HG03432 (cell line): ENCODE results near the gene DSCAM.
"Not testable (repeated sequence)": the region's sequence is repeated elsewhere in the genome, so short reads cannot be mapped to it uniquely, and the experiment has no call there.

Experiments
- ATAC-seq: cut with Tn5 transposase; IDR thresholded peaks from one replicate; pipeline ENCODE4 v1.9.1; 2021; ENCODE audit warnings: mild to moderate bottlenecking, moderate library complexity; ENCODE audit not compliant: unreplicated experiment

Gene DSCAM, protein sequence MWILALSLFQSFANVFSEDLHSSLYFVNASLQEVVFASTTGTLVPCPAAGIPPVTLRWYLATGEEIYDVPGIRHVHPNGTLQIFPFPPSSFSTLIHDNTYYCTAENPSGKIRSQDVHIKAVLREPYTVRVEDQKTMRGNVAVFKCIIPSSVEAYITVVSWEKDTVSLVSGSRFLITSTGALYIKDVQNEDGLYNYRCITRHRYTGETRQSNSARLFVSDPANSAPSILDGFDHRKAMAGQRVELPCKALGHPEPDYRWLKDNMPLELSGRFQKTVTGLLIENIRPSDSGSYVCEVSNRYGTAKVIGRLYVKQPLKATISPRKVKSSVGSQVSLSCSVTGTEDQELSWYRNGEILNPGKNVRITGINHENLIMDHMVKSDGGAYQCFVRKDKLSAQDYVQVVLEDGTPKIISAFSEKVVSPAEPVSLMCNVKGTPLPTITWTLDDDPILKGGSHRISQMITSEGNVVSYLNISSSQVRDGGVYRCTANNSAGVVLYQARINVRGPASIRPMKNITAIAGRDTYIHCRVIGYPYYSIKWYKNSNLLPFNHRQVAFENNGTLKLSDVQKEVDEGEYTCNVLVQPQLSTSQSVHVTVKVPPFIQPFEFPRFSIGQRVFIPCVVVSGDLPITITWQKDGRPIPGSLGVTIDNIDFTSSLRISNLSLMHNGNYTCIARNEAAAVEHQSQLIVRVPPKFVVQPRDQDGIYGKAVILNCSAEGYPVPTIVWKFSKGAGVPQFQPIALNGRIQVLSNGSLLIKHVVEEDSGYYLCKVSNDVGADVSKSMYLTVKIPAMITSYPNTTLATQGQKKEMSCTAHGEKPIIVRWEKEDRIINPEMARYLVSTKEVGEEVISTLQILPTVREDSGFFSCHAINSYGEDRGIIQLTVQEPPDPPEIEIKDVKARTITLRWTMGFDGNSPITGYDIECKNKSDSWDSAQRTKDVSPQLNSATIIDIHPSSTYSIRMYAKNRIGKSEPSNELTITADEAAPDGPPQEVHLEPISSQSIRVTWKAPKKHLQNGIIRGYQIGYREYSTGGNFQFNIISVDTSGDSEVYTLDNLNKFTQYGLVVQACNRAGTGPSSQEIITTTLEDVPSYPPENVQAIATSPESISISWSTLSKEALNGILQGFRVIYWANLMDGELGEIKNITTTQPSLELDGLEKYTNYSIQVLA (N-terminal part only)

GRCh38 chr21:40846587-40847411 is at the start of gene DSCAM:
Gene DSCAM (minus strand): TSS chr21:40847158. CDS start chr21:40846661, 497 bp downstream.
- ATAC-seq, result no peak

DNA sequence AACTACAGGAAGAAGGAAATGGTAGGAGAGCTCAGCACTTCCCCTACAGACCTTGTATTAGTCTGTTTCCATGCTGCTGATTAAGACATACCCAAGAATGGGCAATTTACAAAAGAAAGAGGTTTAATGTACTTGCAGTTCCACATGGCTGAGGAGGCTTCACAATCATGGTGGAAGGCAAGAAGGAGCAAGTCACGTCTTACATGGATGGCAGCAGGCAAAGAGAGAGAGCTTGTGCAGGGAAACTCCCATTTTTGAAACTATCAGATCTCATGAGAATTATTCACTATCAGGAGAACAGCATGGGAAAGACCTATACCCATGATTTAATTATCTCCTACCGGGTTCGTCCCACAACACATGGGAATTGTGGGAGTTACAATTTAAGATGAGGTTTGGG is 48.7 kb upstream of the DSCAM start:
- not testable (repeated sequence) for ATAC-seq

DNA sequence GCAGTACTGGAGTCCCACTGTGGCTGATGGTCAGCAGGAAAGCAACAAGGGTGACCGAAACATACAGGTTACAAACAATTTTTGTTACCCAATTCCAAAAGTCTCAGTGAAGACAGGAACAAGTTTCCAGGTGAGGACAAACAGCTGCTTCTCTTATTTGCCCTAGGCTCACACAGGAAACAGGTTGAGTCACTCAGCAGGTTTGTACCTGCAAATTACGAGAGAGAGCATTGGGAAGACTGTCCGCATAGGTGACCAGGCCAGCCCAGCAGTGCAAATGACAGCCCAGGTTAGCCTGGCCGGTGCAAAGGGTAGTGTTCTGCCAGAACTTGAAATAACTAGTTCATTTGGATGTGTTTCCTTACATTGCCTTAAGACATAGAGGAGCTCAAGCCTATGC is 40.0 kb upstream of the DSCAM start:
- no peak for ATAC-seq

GRCh38 chr21:40886006-40886405 is 39.0 kb upstream of the DSCAM start:
- ATAC-seq, result no peak

DNA sequence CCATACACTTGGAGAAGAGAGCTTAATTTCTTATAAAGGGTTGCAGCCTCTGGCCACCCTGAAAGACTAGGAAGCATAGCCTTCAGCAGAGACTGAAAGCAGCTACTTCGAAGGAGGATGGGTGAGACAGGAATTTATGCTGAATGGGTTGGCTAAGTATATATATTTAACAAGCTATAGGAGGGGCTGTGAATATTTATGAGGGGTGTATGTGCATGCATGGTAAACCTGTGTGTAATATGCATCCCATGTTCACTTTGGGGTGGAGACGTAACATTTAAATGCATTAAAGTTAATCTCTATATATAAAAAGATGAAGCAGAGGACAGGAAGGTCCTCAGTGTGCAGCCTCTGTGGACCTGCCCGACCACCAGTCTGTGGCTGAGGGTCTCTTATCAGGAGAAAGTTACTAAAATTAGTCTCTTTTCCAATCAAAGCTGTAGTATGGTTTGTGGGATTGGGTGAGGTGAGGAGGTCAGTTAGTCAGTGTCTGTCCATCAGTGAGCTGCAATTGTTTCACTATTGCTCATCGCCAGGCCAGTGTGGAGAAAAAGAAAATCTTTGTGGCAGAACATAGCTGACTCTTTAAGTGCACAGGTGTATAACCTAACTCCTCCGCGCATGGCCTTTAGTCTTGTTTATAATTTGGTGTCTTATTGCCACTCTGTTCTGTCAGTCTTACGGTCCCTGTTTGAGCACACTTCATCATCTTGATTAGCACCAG is 35.4 kb upstream of the DSCAM start:
- ATAC-seq, result no peak

DNA sequence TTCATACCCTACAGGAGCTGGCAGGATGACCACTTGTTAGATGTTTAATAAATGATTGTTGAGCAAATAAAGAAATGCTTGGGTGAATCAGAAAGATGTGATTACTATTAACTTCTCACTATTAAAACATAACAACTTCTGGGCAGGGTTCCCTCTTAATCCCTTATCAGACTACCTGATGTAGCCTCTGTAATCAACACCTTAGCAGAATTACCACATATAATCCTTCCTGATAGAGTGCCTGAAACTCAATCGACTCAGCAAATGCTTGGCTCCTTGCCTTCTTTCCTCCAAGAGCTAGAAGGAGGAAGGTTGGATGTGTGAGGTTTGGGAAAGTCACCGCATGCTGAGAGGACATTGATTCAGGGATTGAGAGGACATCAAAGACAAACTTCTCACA is 34.8 kb upstream of the DSCAM start:
- no peak for ATAC-seq

GRCh38 chr21:40871099-40871498 is 24.1 kb upstream of the DSCAM start:
- no peak for ATAC-seq

- ATAC-seq, result no peak
Measured at GRCh38 chr21:40863839-40864238, 16.9 kb upstream of the DSCAM start.

DNA sequence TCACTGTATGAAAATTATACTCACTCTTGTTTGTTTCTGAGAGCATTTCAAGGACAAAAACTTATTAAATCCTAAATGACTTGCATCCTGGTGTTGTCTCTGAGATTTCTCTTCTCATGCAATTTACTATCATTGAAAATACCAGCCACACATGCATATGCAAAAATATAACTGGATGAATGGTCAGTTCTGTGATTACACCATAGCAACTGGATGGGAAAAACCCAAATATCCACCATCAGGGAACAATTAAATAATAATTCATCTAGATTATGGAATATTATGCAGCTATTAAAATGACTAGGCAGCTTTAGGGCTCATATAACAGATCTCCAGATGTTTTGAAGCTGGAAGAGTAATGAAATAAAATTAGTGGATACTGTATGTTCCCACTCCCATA is 11.6 kb upstream of the DSCAM start:
- no peak for ATAC-seq

DNA sequence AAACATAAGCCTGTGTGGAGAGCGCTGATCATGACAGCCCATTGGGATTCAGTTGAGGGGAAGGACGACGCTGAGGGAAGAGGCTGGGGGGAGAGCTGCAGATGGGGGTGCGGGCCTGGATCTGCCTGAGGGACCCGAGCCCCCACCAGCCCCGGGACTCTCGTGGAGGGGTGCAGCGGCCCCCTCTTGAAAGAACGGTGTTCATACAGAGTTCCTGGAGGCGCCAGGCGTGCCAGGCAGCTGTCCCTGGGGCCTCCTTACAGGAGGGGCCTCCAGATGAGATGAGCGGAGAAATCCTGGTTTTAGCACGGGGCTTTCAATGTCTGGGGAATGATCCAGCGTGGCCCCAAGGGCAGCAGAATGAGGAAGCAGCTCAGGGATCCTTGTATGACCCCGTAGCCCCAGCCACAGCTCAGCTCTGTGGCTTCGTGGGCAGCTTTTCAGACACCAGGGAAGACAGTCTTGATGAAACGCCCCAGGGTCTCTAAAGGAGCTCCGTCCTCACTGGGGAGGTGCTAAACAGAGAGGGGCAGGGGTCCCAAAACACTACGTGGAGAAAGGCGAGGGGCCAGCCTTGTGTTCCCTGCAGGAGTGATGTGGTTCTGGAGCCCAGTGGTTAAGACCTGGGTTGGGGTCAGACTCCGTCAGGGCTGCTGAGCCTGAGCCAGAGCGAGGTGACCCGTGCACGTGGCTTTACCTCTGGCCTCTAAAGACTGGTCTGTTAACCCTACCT is 7.2 kb upstream of the DSCAM start:
- ATAC-seq, result no peak

DNA sequence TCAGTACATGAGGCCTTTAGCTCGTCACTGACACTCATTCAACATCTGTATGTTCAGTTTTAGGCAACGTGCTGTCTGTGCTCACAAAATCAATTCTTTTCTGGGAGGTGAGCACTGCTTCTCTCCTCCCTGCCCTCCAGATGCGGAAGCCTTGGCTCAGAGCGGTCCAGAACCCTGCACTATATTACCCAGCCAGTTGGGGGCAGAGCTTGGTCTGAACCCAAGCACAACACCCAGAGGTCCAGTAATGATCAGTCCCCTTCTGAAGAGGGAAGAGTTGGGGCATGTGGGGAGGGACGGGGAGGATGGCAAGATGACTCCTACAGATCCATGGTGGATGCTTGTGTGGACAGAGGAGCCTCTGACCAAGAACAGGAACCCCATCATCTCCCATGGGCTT is 5.6 kb upstream of the DSCAM start:
- ATAC-seq, result no peak

GRCh38 chr21:40851749-40852148 is 4.8 kb upstream of the DSCAM start:
- no peak for ATAC-seq

- ATAC-seq, result no peak
Measured at GRCh38 chr21:40850071-40850470, 3.1 kb upstream of the DSCAM start.

- ATAC-seq, result no peak
Measured at GRCh38 chr21:40847951-40848350, 993 bp upstream of the DSCAM start.

DNA sequence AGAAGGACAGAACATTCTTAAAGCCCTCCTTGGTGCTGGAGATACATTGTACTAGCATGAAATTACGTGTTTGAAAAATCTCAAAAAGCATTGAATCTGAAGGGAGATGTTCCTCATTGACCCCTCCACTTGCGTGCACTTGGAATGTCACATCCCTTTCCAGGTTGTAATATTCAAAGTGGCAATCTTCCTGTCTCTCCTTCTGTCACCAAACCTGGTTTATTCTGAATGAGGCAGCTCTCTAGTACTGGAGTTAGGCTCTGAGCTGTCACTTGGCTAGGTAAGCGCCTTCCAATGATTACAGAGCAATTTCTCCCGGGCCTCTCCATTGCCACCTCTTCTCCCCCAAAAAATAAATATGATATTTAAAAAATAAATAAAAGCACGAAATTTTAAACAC is 855 bp downstream of the DSCAM start:
- ATAC-seq, result no peak

GRCh38 chr21:40845441-40845995 is 1.4 kb downstream of the DSCAM start:
- ATAC-seq, result no peak

GRCh38 chr21:40844935-40845334 is 2.0 kb downstream of the DSCAM start:
- ATAC-seq, result no peak

DNA sequence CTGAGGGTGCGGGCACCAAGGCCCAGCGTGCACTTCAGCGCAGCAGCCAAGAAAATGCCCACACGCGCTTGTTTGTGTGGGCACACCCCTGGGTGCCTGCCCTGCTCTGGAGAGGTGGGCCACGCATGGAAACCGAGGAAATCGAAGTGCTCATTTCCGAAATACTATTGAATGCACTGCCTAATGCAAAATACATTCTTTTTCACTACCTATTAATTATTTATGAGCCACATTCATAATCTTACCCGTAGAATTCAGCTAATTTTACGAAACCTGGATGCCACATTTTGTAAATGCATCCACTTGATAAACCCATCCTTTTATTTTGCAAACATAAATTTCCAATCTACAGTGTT is 4.8 kb downstream of the DSCAM start:
- ATAC-seq, result no peak
